ENCODE measurements around the gene SLC6A20. TPM values are rescaled to one million over a fixed set of nuclear protein-coding genes. Genes with fewer than 3 reads are reported as not detected.

The SLC6A20 gene
- total RNA-seq, 1 experiment from 2014 or later = 0.89 TPM

GRCh38 chr3:45803252-45803935 lies 7.1 kb upstream of the SLC6A20 start:
- H3K9me2 ChIP-seq (ENCODE audit: insufficient read depth) = no peaks in the 10 kb centered on the region
- RAD21 ChIA-PET (ENCODE audit: low non-redundant PET in 1 of 2, low total read pairs in 2 of 2, uncharacterized antibody in 2 of 2, unreplicated experiment in 2 of 2) = no interaction called here
- CTCF ChIA-PET = no interaction called here
- no peak overlapping the region for H3K4me2 ChIP-seq (ENCODE audit: low read length)
- no peaks in the 10 kb centered on the region for H3K36me3 ChIP-seq (ENCODE audit: control insufficient read depth in 1 of 2, insufficient read depth in 2 of 2, low read length in 2 of 2)
- POLR2A ChIA-PET = no interaction called here
- H2AFZ ChIP-seq (ENCODE audit: low read depth, low read length, poor library complexity, severe bottlenecking) = no peak overlapping the region
- H3K4me1 ChIP-seq (ENCODE audit: control insufficient read depth in 1 of 2, insufficient read depth in 2 of 2, low read length in 2 of 2) = peaks cover 10 to 13% of the 10 kb centered on the region in 2 experiments
- no peak overlapping the region for H3K4me3 ChIP-seq (replicated peaks in 1 of 2; ENCODE audit: low read depth in 1 of 2, low read length in 2 of 2)
- DNase-seq (ENCODE audit: low read depth, low spot score) (no peak), ATAC-seq (no peak)
- H3K9me3 ChIP-seq (ENCODE audit: control insufficient read depth in 1 of 2, insufficient read depth in 1 of 2, low read depth in 1 of 2, low read length in 2 of 2) = no peaks in the 10 kb centered on the region
- BruUV-seq (replicated peaks) = no TSS peak
- H3K9ac ChIP-seq (ENCODE audit: low read length) = no peak overlapping the region
- no peak overlapping the region for H3K27ac ChIP-seq (ENCODE audit: low read depth, low read length)
- H3K27me3 ChIP-seq (ENCODE audit: insufficient read depth, low read length) = no peaks in the 10 kb centered on the region
- no peaks in the 10 kb centered on the region for H3K79me2 ChIP-seq (ENCODE audit: insufficient read depth, low read length)
- intact Hi-C loops (cut with micrococcal nuclease) = no loop called here
- no peak for TF ChIP-seq ELF1 (IDR thresholded peaks at IDR 0.05; ENCODE audit: borderline replicate concordance, low read depth)
- TF ChIP-seq POLR2A (IDR thresholded peaks at IDR 0.05; ENCODE audit: borderline replicate concordance, extremely low read depth, insufficient read depth, insufficient read length) = no peak
- TF ChIP-seq YY1 (IDR thresholded peaks at IDR 0.05; ENCODE audit: extremely low read depth, insufficient replicate concordance, low read depth, low read length) = no peak
- TF ChIP-seq CBX3 (IDR thresholded peaks at IDR 0.05; ENCODE audit: low read depth) = no peak
- no peak for TF ChIP-seq RAD21 (IDR thresholded peaks at IDR 0.05; ENCODE audit: low read depth)
- no peak for TF ChIP-seq TCF7L2 (IDR thresholded peaks at IDR 0.05; ENCODE audit: borderline replicate concordance, extremely low read depth, insufficient read depth, insufficient read length)
- no peak for TF ChIP-seq FOSL1 (IDR thresholded peaks at IDR 0.05; ENCODE audit: low read depth)
- no peak for TF ChIP-seq ATF3 (IDR thresholded peaks at IDR 0.05)
- no peak for TF ChIP-seq ZBTB33 (IDR thresholded peaks at IDR 0.05; ENCODE audit: extremely low read depth, insufficient replicate concordance, low read length)
- no peak for TF ChIP-seq SIN3A (IDR thresholded peaks at IDR 0.05; ENCODE audit: low read depth)
- no peak for TF ChIP-seq EZH2 (IDR thresholded peaks at IDR 0.05)
- no peak for TF ChIP-seq REST (IDR thresholded peaks at IDR 0.05; ENCODE audit: low read depth)
- no peak for TF ChIP-seq ZNF274 (IDR thresholded peaks at IDR 0.05; ENCODE audit: low read depth, low read length)
- TF ChIP-seq MAX (IDR thresholded peaks at IDR 0.05) = no peak
- TF ChIP-seq EGR1 (IDR thresholded peaks at IDR 0.05; ENCODE audit: low read depth) = no peak
- no peaks in the 10 kb centered on the region for H4K20me1 ChIP-seq (ENCODE audit: insufficient read depth)
